ENCODE results near the gene SHB.

SHB gene

GRCh38 chr9:37870081-37870798 is 198.8 kb downstream of the SHB start:
- POLR2A ChIA-PET: no interaction called here
- CTCF ChIA-PET: interaction anchor here (0.6 kb wide), 1 partner anchor 344 kb away, joined by 3 read pairs; no protein-coding TSS in a partner anchor
- WGBS (ENCODE audit: insufficient coverage): 96% methylated on average over 3 of the region's 5 CpGs

More at GRCh38 chr9:37870081-37870798, 198.8 kb downstream of the SHB start:
- H3K27me3 ChIP-seq (replicated peaks in 2 of 5; ENCODE audit: control insufficient read depth in 4 of 5, insufficient read depth in 5 of 5, low read length in 4 of 5): no peaks in the 10 kb centered on the region
- H3K9me3 ChIP-seq (ENCODE audit: control extremely low read depth in 1 of 5, control insufficient read depth in 4 of 5, insufficient read depth in 2 of 5, low read depth in 1 of 5, low read length in 4 of 5): no peaks in the 10 kb centered on the region
- no peak overlapping the region for H3K4me3 ChIP-seq (ENCODE audit: control insufficient read depth in 1 of 7, extremely low read depth in 1 of 7, insufficient read depth in 4 of 7, low read depth in 2 of 7, low read length in 6 of 7)
- no peak overlapping the region for H3K27ac ChIP-seq (ENCODE audit: insufficient read depth in 1 of 2, low read depth in 1 of 2, low read length in 2 of 2, poor library complexity in 1 of 2, severe bottlenecking in 2 of 2)
- no peaks in the 10 kb centered on the region for H3K4me1 ChIP-seq (ENCODE audit: control extremely low read depth in 1 of 4, control insufficient read depth in 4 of 4, insufficient read depth in 4 of 4, low read length in 3 of 4)
- no peak for DNase-seq
- peaks cover 0 to 5% (median 1%) of the 10 kb centered on the region in 4 experiments for H3K36me3 ChIP-seq (ENCODE audit: control insufficient read depth in 4 of 4, insufficient read depth in 4 of 4, low read length in 3 of 4)
